DOHH2 (cell line): ENCODE data around the gene SPSB1.

ENCODE experiments used
- EZH2phosphoT487 ChIP-seq: fragments of 200-600 bp; sonication (generic); IDR thresholded peaks from 2 replicates; pipeline ENCODE4 v1.6.1; 2017; ENCODE audit warnings: borderline replicate concordance, mild to moderate bottlenecking, antibody characterized with exemption, low read length, moderate library complexity, mixed read lengths
- TF ChIP-seq, protein P1 (sequence below): fragments of 200-600 bp; sonication (generic); IDR thresholded peaks from one replicate; pipeline ENCODE4 v1.5.1; 2014; ENCODE audit warnings: antibody characterized with exemption, mild to moderate bottlenecking, low read depth, low read length; ENCODE audit not compliant: poor library complexity, severe bottlenecking

DNA sequence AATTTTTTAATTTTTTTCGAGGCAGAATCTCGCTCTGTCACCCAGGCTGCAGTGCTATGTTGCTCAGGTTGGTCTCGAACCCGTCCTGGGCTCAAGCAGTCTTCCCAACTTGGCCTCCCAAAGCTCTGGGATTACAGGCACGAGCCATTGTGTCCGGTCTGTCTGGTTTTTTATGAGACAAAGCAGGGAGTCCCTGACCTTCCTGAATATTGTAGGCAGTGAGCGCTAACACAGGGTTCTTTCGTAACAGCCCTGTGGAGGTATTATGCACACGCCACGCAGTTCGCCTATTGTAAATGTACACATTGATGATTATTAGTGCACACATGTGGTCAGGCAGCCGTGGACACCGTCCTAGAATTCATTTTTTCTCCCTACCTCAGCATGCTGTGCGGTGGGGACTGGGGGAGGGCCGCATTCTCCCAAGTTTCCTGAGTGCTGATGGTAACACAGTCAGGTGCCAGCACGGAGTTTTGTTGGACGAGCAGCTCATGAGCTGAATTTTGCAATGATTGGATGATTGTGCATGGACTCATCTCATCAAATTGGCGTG is 19.6 kb downstream of the SPSB1 start:
- TF ChIP-seq, protein P1, sequence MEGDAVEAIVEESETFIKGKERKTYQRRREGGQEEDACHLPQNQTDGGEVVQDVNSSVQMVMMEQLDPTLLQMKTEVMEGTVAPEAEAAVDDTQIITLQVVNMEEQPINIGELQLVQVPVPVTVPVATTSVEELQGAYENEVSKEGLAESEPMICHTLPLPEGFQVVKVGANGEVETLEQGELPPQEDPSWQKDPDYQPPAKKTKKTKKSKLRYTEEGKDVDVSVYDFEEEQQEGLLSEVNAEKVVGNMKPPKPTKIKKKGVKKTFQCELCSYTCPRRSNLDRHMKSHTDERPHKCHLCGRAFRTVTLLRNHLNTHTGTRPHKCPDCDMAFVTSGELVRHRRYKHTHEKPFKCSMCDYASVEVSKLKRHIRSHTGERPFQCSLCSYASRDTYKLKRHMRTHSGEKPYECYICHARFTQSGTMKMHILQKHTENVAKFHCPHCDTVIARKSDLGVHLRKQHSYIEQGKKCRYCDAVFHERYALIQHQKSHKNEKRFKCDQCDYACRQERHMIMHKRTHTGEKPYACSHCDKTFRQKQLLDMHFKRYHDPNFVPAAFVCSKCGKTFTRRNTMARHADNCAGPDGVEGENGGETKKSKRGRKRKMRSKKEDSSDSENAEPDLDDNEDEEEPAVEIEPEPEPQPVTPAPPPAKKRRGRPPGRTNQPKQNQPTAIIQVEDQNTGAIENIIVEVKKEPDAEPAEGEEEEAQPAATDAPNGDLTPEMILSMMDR, result no peak
- TF ChIP-seq EZH2phosphoT487, result no peak
